ENCODE results near the gene RBCK1. TPM values are rescaled to one million over a fixed set of nuclear protein-coding genes. Genes with fewer than 3 reads are reported as not detected.

RBCK1 gene
- total and polyA plus RNA-seq, 9 of the 15 experiments (the other 6 are each of a cell fraction or from before 2014, with no cell fraction given), result 5.9 to 59.3 (median 26.5) TPM

GRCh38 chr20:371755-372542, 36.1 kb upstream of the RBCK1 start (continued):
- TF ChIP-seq EHMT2 (IDR thresholded peaks at IDR 0.05), result peak; percentile 48; the same call in 1 of the 2 replicates
- peak; percentile 34 to 78; a peak in 3 of 4 replicates for TF ChIP-seq KDM1A (IDR thresholded peaks at IDR 0.05)
- TF ChIP-seq, protein P1, sequence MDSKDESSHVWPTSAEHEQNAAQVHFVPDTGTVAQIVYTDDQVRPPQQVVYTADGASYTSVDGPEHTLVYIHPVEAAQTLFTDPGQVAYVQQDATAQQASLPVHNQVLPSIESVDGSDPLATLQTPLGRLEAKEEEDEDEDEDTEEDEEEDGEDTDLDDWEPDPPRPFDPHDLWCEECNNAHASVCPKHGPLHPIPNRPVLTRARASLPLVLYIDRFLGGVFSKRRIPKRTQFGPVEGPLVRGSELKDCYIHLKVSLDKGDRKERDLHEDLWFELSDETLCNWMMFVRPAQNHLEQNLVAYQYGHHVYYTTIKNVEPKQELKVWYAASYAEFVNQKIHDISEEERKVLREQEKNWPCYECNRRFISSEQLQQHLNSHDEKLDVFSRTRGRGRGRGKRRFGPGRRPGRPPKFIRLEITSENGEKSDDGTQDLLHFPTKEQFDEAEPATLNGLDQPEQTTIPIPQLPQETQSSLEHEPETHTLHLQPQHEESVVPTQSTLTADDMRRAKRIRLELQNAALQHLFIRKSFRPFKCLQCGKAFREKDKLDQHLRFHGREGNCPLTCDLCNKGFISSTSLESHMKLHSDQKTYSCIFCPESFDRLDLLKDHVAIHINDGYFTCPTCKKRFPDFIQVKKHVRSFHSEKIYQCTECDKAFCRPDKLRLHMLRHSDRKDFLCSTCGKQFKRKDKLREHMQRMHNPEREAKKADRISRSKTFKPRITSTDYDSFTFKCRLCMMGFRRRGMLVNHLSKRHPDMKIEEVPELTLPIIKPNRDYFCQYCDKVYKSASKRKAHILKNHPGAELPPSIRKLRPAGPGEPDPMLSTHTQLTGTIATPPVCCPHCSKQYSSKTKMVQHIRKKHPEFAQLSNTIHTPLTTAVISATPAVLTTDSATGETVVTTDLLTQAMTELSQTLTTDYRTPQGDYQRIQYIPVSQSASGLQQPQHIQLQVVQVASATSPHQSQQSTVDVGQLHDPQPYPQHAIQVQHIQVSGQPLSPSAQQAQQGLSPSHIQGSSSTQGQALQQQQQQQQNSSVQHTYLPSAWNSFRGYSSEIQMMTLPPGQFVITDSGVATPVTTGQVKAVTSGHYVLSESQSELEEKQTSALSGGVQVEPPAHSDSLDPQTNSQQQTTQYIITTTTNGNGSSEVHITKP (IDR thresholded peaks at IDR 0.05; ENCODE audit: partially characterized antibody), result peak; percentile 11
- 0 out of 2 replicates have a peak, but pooled peaks have one; percentile 34 for TF ChIP-seq BRD4 (IDR thresholded peaks at IDR 0.05)
- peak; percentile 73 for TF ChIP-seq ZNF583 (CRISPR knock-in tag; IDR thresholded peaks at IDR 0.05)
- 0 out of 4 replicates have a peak, but pooled peaks of 1 of the 2 experiments have one; percentile 54 for TF ChIP-seq UBTF (IDR thresholded peaks at IDR 0.05; ENCODE audit: borderline replicate concordance in 1 of 2, low read depth in 2 of 2, low read length in 2 of 2)
- TF ChIP-seq NFE2 (IDR thresholded peaks at IDR 0.05; ENCODE audit: low read depth), result peak; percentile 84
- TF ChIP-seq ZNF239 (CRISPR knock-in tag; IDR thresholded peaks at IDR 0.05), result peak; percentile 69
- TF ChIP-seq TAF9B (IDR thresholded peaks at IDR 0.05; ENCODE audit: partially characterized antibody), result peak; percentile 91
- TF ChIP-seq ZNF449 (CRISPR knock-in tag; IDR thresholded peaks at IDR 0.05), result peak; percentile 61; the same call in 1 of the 2 replicates
- TF ChIP-seq ID3 (CRISPR knock-in tag; IDR thresholded peaks at IDR 0.05), result no peak
- no peak for TF ChIP-seq ID3 (tag; IDR thresholded peaks at IDR 0.05)
- TF ChIP-seq TCF7 (IDR thresholded peaks at IDR 0.05; ENCODE audit: borderline replicate concordance), result 0 out of 2 replicates have a peak, but pooled peaks have one; percentile 57
- no peak for TF ChIP-seq ZNF146 (CRISPR knock-in tag; IDR thresholded peaks at IDR 0.05; ENCODE audit: unreplicated experiment)
- peak; percentile 85 for TF ChIP-seq VEZF1 (CRISPR knock-in tag; IDR thresholded peaks at IDR 0.05)
- TF ChIP-seq, protein P2, sequence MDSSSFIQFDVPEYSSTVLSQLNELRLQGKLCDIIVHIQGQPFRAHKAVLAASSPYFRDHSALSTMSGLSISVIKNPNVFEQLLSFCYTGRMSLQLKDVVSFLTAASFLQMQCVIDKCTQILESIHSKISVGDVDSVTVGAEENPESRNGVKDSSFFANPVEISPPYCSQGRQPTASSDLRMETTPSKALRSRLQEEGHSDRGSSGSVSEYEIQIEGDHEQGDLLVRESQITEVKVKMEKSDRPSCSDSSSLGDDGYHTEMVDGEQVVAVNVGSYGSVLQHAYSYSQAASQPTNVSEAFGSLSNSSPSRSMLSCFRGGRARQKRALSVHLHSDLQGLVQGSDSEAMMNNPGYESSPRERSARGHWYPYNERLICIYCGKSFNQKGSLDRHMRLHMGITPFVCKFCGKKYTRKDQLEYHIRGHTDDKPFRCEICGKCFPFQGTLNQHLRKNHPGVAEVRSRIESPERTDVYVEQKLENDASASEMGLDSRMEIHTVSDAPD (CRISPR knock-in tag; IDR thresholded peaks at IDR 0.05), result peak; percentile 45; the same call in 1 of the 2 replicates
